ENCODE results near the gene MACO1.

MACO1 gene

DNA sequence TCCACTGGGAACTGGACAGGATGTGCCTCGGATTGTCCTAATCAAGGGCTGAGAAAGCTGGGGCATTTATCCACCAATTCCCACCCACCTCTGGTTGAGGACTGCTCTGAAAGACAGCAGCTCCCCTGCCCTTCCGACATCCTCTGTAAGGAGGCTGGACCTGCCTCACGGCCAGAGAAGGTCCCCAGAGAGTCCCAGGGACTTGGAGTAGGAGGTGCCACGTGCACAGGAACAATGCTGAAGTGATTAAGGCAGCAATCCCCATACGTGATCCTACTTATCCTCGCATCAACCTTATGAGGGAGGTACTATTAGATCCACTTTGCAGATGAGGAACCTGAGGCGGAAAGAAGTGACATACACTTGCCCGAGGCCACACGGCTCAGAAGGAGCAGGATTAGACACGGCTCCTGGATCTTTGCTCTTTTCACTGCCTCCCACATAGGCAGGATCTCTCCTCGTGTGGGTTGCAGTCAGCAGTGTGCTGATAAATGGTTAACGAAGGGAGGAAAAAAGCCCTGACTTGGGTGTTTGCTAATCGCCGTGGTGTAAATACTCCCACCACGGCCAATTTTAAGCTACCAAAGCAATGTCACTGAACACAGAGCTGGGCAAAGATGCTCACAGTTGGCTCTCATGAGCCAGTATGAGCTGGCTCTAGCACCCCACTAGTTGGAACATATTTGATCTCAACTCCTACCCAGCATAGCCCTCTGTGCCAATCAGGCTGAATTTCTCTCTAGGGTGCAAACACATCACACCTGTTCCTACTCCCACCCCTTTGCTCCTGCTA lies 94.1 kb downstream of the MACO1 start:
- DNase-seq (ENCODE audit: low read depth): no peak

DNA sequence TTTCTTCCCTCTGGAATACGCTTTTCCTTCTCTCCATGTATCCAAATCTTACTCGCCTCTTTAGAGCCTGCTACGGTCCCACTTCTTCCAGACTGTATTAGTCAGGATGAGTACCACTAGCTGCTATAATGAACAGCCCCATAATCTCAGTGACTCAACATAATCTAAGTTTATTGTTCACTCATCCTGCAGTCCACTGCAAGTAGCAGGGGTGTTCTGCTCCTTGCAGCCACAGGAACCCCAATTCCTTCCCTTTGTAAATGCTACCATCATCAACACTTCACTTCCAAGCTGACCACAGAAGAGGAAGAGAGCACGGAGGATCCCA lies 94.6 kb downstream of the MACO1 start:
- DNase-seq (ENCODE audit: low read depth): no peak

DNA sequence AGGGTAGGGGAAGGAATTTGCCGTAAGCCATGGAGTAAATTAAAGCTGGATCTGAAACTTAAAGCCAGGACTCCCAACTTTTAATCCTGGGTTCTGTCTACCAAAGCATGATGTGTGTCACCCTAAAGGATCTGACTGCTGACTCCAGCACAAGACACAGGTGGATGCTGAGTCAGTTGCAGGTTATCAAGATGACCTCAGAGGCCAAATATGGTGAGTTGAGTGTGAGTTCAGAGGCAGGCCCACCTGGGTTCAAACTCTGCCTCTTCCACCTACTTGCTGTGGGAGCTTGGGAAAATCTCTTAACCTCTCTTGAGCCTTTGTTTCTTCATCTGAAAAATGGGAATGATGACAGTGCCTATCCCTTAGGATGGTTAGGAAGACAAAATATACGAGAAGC lies 96.1 kb downstream of the MACO1 start:
- DNase-seq (ENCODE audit: low read depth): no peak

DNA sequence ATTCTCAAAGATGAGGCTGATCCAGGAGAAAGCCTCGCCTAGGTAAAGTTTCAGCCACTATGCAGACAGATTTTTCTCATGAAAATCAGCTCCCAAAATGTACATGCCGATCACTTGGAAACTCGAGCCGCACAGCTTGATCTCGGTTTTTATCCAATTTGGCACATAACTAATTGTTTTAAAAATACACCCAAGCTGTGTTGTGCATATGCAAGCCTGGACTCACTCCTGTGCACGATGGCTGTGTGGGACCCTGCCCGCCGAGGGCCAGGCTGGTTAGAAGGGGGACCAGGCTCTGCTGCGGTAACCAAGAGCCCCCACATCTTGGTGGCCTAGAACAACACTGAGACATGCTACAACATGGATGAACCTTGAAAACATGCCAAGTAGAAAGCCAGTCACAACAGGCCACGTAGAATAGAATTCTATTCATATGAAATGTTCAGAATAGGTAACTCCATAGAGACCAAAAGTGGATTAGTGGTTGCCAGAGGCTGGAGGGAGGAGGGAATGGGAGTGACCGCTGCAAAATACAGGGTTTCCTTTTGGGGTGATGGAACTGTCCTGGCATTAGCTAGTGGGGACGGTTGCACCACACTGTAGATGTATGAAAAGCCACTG lies 96.6 kb downstream of the MACO1 start:
- no peak for DNase-seq (ENCODE audit: low read depth)

DNA sequence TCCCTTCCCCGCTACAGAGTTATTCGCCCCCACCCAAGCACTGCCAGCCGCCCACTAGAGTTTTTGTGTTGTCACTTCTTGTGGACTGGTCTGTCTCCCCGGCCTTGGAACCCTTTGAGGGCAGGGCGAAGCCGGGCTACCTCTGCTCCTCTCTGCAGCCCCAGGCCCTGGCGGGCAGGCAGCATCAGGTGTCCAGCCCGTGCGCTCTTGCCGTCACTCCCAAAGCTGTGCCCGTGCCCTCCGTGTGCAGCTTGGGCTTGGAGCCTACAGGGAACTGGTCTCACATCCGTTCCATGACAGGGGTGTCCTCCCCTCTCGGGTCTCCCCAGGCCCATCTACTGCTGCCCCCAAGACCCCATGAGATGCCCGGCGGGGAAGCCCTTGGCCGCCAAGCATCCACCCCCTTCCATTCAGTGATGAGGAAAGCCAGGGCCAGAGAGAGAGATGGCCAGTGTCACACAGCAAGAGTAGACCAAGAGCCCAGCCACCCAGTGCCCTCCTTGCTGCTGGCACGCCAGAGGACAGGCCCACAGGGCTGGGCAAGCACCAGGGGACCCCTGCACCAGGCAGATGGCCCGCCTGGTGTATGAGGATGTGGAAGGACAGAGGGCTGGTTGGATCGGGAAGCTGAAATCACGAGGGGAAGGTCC lies 97.4 kb downstream of the MACO1 start:
- DNase-seq (ENCODE audit: low read depth): no peak

DNA sequence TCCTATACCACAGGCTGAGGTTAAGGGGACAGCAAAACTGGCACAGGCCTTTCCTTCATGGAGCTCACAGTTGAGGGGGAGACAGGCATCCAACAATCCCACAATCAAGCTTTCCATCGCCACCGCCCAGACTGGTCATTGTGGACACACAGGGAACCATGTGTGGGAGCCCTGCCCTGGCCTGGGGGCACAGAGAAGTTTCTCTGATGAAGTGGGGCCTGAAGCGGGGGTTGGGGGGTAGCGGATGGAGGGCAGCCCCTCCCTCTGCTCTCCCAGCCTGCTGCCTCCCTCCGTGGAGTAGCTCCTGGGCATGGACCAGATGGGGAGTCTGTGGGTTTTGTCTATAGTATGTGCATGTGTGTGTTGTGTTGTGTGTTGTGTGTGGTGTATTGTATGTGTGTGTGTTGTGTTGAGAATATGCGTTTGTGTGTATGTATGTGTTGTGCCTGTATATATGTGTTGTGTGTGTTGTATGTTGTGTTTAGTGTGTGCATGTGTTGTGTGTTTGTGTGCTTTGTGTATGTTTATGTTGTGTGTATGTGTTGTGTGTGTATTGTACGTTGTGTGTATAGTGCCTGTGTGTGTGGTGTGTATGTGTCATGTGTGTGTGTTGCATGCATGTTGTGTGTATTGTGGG lies 98.3 kb downstream of the MACO1 start:
- DNase-seq (ENCODE audit: low read depth): no peak

DNA sequence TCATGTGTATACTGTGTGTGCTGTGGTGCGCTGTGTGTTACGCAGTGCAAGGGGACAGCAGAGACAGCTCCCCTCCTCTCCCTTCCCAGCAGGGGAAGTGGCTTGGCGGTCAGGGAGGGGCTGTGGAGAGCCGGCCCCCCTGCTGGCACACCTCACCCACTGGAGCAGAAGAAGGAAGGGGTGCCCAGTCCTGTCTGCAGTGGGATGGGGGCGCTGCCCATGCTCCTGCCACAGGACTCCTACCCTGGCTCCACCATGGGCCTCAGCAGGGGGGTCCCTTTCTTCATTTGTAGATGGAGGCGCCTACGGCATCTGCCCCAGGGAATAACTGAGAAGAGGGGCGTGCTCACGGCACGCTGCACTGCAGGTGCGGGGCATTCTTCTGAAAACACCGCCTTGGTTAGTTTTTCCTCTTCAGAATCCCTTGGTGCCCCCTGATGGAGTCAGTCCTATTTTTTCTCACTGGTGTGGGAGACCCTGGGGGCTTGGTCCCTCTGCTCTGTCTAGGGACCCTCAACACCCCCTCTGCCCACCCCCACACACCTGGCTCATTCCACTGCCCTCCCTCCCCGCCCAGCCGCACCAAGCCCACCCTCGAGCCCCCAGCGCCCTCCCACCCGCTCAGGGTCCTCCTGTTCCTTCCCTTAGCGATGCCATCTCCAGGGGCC lies 99.0 kb downstream of the MACO1 start:
- no peak for DNase-seq (ENCODE audit: low read depth)

DNA sequence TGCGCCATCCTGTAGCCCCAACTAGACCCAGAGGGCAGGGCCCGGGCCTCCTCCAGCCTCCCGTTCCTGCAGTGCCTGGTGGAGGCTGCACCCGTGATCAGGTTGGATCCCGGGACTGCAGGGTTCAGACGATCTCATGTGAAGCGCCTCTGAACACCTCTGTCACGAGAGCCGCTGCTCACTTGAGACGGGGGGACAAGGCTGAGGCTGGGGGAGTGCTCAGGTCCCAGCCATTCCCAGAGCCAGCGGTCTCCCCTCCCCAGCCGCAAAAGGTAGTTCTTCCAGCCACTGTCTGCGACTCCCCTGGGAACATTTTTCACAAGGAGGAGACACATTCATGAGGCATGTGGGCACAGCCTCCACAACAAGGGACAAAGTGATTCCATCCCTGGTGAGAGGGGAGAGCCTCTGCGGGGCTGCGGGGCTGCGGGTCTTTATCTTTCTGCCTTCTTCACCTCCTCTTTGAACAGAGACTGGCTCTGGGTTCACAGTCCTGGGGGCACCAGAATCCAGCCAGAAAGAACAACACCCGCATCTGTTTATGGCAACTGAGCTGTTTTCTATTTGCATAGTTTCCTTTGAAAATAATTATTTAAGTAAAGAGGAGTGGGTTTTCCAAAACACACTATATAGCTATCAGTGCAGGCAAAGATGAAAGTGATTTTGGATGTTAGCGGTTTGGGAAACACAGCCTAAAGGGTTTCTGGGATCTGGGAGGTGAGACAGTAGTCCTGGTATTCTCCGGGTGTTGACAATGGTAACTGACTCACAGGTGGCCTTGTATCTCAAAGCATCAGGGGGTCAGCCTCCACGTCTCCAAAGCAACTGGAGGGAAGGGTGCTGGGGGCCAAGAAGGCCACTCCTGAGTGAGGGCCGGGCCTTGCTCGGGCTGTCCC lies 99.7 kb downstream of the MACO1 start:
- no peak for DNase-seq (ENCODE audit: low read depth)

DNA sequence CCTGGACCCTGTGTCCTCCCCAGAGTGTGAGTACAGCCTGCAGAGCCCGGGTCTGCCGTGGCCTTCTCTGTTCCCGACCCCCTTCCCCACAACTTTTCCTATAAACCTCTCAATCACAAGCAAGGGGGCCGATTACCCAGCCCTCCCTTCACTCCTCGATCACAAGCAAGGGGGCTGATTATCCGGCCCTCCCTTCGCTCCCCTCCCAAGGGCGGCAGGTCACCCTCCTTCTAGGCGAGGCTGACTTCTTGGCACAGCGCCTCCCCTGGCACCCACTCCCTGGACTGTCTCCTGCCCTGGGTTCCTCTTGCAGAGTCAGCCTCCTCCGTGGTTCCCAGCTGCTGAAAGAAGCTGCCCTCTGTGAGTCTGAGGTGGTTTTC lies 100.4 kb downstream of the MACO1 start:
- no peak for DNase-seq (ENCODE audit: low read depth)

DNA sequence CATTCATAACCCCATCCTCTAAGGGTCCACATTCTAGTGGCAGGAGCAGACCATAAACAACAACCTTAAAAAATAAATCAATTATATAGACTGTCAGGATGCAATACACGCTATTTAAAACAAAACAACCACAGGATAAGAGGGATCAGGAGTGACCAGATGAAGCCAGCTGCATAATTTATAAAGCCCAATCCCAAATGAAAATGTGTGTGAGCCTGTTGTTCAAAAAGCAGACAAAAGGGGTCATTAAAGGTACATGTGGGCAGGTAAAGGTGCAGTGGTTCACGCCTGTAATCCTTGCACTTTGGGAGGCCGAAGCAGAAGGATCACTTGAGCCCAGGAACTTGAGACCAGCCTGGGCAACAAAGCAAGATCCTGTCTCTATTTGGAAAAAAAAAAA lies 102.3 kb downstream of the MACO1 start:
- DNase-seq (ENCODE audit: low read depth): no peak

DNA sequence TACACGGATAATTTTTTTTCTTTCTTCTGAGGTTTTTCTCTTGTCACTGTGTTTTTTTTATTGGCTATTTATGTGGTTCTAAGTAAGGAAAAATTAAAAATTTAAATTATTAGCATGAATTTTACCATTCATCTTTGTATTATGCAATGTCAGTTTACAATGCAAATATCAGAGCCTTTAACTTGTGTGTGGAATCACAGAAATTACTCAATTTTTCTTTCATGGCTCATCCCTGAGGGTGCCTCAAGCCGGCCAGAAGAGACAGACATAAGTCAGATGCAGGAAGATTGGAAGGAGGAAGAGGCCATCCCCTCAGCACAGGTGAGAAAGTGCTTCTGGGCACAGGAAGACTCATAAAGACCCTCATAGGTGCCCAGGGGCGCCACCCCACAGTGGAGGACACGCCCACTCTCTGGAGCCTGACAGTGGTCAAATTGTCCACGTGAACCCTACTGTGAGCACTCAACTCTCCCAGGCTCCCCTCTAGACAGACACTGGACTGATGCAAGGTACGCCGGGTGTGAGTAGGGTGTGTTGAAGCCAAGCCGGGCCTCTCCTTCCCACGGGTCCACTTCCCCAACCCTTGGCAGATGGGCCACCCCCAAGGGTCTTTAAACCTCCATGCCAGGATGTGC lies 103.2 kb downstream of the MACO1 start:
- no peak for DNase-seq (ENCODE audit: low read depth)

DNA sequence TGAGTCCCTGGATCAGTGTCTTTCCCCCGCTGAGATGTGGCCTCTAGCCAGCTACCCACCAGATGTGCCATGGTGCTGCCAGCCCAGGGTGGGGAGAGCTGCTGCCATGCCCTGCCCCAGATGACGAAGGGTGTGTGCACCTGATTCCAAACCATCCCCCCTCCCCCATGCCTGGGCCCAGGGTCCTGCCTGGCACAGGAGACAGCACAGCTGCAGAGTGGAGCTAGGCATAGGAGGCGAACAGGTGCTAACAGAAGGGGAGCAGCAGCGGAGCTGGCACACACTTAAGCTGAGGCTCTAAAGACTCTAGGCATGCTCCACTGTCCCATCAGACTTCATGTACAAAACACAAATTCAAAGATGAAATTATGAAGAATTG lies 103.7 kb downstream of the MACO1 start:
- no peak for DNase-seq (ENCODE audit: low read depth)

DNA sequence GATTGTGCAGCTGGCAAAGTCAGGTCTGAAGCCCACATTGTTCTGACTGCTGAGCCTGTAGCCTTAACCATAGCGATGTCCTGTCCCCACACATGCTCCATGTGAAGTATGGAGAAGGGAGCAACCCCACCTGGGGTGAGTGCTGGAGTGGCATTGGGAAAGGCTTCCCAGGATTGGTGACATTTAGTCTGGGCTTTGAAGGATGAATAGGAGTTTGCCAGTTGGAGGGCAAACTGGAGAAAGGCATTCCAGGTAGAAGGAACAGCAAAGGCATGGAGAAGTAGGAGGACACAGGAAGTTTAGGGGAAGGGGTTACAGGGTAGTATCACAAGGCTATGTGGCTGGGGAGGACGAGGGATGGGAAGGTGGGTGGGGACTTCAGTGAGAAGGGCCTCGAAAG lies 105.4 kb downstream of the MACO1 start:
- DNase-seq (ENCODE audit: low read depth): no peak

DNA sequence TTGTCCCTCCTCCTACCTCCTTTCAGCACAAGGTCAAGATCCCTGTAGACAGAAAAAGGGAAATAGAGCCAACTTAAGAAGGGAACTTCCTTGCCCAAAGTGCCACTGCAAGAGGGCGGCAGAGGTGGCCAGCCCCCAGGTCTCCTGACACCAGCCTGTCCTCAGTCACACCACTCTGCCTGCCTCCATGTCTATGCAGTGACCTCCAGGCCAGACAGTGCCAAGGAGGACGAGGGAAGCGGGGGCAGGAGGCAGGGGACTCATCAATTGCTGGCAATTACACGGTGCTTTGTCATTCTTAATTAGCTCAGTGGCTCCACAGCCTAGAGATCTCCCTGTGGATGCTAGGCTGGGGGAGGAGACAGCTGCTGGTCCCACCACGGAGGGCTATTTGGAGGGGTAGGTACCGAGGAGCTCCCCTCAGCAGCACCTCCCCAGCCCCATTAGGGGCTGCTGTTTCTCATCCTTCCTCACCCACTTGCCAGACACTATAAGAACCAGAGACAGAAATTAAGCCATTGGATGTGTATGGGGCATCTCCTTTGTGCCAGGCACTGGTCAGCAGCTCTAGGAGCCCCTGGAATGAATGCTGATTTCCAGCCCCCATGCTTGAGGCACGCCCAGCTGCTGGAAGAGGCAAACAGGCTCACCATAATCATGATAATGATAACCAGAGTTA lies 106.6 kb downstream of the MACO1 start:
- DNase-seq (ENCODE audit: low read depth): no peak

DNA sequence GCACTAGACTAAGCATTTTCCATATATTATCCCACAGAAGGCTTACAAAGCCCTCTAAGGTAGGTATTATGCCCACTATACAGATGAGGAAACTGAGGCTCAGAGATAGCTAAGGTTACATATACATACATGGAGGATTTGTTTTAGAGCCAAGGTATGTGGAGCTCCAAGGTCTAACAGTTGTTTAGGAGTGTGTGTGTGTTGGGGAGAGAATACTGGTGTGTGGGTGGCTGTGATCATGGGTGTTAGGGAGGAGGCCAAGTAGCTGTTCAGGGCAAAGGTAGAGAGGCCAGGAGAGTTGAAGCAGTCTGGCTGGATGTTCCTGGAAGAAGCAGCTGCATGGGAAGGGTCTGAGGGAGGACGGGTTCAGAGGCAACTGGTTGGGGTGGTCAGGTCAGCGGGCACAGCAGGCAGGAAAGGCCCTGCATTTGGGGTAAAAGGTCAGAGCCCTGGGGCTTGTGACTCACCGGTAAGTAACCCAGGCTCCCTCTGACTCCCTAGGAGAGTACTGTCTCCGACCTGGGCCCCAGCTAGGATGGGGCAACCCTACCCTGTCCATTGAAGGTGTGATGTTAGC lies 107.6 kb downstream of the MACO1 start:
- no peak for DNase-seq (ENCODE audit: low read depth)

DNA sequence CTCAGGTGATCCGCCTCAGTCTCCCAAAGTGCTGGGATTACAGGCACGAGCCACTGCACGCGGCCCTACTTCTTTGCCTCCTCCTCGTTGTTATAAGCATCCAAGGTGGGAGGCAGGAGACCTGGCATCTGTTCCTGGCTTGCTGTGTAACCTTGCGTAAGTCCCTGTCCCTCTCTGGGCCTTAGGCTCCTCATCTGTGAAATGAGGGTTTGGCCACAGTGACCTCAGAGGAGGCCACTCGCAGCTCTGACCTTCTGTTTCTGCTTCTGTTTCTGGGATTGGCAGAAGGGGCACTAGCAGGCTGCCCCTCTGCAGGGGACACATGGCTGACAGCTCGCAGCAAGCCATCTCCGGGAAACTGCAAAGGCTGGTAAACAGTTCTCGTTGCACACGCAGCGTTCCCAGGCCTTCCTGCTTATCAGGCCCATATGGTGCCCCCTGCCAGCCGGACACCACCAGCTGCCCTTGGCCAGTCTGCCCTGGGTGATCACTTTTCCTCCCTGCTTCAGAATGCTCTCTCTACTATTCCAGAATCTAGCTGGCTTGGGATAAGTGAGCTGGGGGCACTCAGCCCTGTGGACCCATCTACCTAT lies 110.1 kb downstream of the MACO1 start:
- no peak for DNase-seq (ENCODE audit: low read depth)

DNA sequence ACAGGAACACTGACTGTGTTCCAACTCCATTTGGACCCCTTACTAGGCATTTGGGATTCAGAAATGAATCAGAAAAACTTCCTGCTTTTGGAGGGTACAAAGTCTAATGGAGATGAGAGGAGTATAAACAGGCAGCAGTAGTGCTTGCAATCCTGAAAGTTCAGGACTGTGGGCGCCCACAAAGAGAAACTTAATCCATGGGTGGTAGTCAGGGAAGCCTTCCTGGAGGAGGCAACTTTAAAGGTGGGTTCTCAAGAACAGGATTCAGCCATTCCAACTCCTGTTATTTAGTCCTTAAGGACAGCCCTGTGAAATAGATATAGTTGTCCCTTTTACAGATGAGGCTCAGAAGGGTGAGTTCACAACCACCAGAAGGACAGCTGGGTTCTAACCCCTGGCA lies 110.7 kb downstream of the MACO1 start:
- no peak for DNase-seq (ENCODE audit: low read depth)

DNA sequence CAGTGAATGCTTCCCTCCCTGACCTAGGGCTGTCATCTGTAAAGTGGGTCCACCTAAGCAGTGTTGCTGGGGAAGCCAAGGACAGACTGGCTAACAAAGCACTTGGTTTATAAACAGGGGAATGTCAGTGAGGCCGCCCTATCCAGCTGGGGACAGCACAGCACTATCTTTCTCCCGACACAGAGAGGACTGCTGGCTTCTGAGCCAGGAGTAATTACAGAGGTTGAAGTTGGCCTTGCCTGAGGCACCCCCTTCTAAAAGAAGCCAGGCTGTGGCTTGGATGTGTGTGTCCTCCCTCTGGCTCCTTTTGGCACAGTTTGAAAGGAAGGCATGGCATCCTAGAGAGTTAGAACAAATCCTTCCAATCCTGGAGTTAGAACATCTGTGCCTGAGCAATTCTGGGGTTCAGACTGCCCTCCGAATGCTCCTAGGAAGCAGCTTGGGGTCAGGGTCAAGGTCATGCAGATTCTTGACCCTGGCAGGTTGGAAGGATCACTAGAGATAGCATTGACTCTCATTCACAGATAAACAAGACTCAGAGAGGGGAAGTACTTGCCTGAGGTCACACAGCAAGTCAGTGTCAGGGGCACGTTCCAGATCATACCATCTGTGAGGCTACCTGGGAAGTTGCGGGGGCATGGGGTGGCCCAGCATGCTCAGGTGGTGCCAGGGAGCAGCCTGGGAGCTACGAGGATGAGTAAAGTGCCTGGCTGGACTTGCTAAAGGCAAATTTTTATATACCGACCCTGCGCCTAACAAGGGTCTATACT lies 111.4 kb downstream of the MACO1 start:
- DNase-seq (ENCODE audit: low read depth): no peak

DNA sequence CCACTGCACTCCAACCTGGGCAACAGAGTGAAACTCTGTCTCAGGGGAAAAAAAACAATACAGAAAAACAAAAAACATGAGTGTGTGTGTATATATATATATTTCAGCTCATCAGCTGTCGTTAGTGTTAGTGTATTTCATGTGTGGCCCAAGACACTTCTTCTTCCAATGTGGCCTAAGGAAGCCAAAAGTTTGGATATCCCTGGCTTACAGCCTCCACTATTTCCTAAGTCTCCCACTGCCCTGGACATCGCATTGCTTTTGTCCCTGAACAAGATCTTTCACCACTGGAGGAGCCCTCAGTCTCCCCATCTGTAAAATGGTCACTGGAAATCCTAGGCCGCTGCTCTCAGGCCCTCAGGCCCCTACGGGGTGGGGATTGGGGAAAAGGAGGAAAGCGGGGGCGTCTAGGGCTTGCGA lies 112.3 kb downstream of the MACO1 start:
- no peak for DNase-seq (ENCODE audit: low read depth)
